NK-92 (cell line): Measurements from ENCODE around the gene ADRA2A.

Experiments used
- DNase-seq: peaks from one replicate; lab custom pipeline; 2025; ENCODE audit not compliant: unreplicated experiment; lab: John Stamatoyannopoulos, UW

ADRA2A gene

GRCh38 chr10:111076682-111077478, at the start of gene ADRA2A:
TSS of gene ADRA2A (plus strand) at chr10:111077029. CDS start at chr10:111077997, 968 bp downstream.
- no peak for DNase-seq

GRCh38 chr10:111030042-111030750, 46.6 kb upstream of the ADRA2A start:
- DNase-seq = no peak

- no peak for DNase-seq
Measured at GRCh38 chr10:111034598-111035310, 42.1 kb upstream of the ADRA2A start.

DNA sequence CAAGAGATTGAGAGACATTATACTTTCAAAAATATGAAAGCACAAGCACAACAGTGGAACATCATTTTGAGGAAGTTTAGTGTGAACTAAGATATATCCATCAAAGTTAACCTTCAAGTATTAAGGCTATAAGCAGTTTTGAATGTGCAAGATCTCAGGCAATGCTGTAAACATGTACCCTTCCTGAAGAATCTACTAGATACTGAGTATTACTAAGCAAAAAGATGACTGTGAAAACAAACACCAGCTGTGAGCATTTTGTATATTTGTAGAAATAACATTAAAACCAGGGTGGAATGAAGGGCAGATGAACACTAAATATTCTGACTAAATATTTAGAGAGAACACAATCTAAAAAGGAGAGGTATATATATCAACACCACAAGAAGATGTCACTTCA, 41.3 kb upstream of the ADRA2A start:
- no peak for DNase-seq

DNA sequence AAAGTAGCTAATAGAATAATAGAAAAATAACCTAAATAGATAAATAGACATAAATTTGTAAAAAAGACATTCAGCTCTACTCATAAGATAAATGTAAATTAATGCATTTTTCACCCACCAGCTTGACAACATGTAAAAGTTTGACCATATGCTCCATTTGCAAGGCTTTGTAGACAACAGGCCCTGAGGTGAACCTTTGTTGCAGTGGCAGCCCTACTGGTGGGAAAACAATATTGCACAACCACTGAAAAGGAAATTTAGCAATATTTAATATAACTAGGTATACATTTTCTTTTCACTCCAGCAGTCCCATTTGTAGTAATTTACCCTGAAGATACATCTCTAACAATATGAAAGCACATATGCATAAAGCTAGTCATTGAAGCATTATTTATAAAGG, 39.0 kb upstream of the ADRA2A start:
- no peak for DNase-seq

DNA sequence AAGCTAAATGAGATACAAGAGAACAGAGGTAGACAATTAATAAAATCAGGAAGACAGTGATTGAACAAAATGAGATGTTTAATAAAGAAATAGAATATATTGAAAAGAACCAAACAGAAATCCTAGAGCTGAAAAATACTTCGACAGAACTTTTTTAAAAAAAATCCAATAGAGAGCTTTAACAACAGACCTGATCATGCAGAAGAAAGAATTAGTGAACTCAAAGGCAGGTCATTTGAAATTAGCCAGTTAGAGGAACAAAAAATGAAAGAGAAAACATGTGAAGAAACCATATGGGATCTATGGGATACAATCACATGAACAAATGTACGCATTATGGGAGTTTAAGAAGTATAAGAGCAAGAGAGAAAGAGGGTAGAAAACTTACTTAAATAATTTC, 37.3 kb upstream of the ADRA2A start:
- no peak for DNase-seq

- DNase-seq = no peak
Measured at GRCh38 chr10:111057006-111057405, 19.8 kb upstream of the ADRA2A start.

DNA sequence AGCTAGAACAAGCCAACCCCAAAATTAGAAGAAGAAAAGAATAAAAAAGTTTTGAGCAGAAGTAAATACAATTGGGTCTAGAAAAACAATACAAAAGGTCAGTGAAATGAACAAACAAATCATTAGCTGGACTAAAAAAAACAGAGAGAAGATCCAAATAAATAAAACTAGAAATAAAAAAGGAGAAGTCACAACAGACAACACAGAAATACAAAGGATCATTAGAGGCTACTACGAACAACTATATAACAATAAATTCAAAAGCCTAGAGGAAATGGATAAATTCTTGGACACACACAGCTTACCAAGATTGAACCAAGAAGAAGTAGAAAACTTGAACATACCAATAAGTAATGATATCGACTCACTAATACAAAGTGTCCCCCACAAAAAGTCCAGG, 13.4 kb upstream of the ADRA2A start:
- DNase-seq = no peak

DNA sequence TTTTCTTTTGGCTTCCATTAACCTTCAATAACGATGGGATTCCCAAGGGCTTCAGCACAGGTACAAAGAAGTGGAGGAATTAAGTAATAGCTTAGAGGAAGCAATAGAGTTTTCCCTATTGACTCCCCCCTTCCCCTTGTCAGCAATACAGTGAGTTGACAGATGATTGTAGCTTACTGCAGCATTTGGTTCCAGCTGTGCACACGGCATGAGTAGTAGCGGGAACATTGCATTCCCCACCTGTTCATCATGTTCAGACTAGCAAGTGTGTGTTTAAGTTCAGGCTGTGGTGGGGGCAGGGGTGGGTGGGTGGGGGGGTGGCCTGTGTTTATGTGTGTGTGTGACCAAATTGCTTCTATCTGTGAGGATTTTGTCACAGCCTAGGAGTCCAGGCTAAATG, 4.6 kb upstream of the ADRA2A start:
- DNase-seq = no peak

- DNase-seq = no peak
Measured at GRCh38 chr10:111075577-111076185, 1.1 kb upstream of the ADRA2A start.

DNA sequence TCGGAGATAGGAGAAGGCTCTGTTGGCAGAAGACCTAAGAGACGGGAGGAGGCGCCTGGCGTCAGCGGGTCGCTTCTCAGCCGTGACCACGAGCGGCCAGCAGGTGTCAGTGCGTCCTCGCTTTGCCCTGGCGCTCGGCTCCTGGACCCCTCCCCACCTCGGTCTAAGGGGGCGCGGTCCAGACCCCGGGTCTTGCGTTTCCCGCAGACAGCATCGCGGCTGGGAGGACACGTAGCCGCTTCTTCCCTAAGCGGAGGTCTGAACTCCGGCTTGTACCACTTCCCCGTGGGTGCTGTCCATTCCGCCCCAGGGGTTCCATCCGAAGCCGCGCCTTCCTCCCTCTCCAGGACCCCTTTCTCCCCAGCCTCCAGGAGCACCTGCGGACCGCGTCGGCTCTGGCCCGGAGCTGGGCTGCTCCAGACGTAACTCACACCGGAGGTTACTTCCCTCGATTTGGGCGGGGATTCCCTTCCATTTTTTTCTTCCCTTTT, 593 bp upstream of the ADRA2A start:
- DNase-seq = no peak

DNA sequence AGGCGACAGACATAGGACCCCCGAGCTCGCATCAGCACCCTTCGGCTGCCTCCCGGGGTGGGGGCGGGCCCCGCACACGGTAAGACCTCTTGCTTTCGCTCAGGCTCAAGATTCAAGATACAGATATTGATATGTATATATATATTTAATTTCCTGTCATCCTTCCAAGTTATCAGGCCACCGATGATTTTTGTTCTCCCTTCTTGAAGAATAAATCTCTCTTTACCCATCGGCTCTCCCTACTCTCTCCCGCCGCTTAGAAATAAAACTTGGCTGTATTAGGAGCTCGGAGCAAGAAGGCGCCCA, 603 bp downstream of the ADRA2A start:
- DNase-seq = no peak

GRCh38 chr10:111077785-111078504, 1.1 kb downstream of the ADRA2A start:
- DNase-seq = no peak

DNA sequence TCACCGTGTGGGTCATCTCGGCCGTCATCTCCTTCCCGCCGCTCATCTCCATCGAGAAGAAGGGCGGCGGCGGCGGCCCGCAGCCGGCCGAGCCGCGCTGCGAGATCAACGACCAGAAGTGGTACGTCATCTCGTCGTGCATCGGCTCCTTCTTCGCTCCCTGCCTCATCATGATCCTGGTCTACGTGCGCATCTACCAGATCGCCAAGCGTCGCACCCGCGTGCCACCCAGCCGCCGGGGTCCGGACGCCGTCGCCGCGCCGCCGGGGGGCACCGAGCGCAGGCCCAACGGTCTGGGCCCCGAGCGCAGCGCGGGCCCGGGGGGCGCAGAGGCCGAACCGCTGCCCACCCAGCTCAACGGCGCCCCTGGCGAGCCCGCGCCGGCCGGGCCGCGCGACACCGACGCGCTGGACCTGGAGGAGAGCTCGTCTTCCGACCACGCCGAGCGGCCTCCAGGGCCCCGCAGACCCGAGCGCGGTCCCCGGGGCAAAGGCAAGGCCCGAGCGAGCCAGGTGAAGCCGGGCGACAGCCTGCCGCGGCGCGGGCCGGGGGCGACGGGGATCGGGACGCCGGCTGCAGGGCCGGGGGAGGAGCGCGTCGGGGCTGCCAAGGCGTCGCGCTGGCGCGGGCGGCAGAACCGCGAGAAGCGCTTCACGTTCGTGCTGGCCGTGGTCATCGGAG, 1.8 kb downstream of the ADRA2A start:
- DNase-seq = no peak

GRCh38 chr10:111079241-111079760, 2.5 kb downstream of the ADRA2A start:
- DNase-seq = no peak

GRCh38 chr10:111079781-111080180, 3.0 kb downstream of the ADRA2A start:
- DNase-seq = no peak

- no peak for DNase-seq
Measured at GRCh38 chr10:111080224-111080623, 3.4 kb downstream of the ADRA2A start.

DNA sequence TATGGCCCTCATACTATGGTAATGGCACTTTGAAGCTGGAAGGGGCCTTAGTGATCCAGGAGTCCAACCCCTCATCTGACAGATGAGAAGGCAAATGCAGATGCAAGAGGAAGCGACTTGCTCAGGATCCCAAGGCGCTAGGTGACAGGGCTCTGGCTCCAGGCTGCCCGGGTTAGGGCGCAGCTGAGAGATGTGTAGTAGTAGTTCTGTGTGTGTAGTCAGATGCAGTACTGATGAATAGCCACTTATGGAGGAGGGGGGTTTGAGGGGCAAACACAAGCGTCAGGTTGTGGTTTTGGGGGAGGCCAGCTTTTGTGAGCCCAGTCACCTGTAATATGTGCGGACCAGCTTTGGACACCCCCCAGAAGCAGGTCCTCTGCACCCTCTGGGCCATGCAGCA, 4.8 kb downstream of the ADRA2A start:
- DNase-seq = no peak

DNA sequence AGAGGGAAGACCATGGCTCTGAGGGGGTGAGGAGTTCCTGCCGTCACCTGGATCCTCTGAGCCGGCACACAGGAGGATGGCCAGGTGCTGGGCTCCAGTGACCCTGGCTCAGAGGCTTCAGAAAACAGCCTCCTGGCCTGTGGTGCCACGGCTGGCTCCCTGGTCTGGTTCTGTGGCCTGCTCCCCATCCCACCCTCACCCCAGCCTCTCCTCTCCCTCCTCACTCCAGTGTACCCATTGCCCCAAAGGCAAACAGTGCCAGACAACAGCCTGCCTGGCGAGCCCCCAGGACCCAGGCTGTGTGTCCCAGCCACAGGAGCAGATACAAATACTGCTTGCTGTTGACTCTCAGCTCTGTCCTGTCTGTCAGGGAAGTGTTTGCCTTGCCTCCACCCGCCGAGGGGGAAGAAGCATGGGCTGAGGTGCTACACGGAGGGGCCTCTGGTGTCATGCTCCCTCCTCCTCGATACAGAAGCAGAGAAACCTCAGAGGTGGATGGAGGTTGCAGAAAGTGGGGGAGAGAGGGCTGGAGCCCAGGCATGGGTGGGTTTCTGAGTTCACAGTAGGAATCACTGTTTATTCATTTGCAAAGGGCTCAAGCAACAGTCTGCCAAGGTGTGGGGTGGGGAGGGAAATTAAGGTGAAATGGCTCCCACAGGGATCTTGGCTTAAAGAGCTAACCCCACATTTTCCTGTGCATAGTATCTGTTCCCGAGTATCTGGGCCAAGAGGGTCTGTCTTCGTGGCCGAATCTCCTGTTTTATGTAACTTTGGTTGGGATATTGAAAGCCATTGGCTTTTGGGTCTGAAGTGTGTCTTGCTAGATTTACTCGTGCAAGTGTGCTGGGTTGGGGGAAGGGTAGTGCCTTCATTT, 5.5 kb downstream of the ADRA2A start:
- no peak for DNase-seq
